SK-N-SH treated with all-trans-retinoic acid at 6 μM for 48 hours (cell line): ENCODE measurements around the gene FBH1.

ENCODE experiments used
- ARNTL ChIP-seq: fragments of 450-650 bp; formaldehyde crosslinking; IDR thresholded peaks from 2 replicates; pipeline ENCODE4 v1.5.0; 2020; ENCODE audit warnings: low read depth, mild to moderate bottlenecking, moderate library complexity, borderline replicate concordance
- CREB5 ChIP-seq: fragments of 250-450 bp; sonication (Bioruptor Pico); IDR thresholded peaks from 2 replicates; pipeline ENCODE4 v1.5.1; 2020; ENCODE audit warnings: low read depth, mild to moderate bottlenecking, moderate library complexity
- CSRNP3 ChIP-seq: fragments of 250-450 bp; sonication (Bioruptor Pico); IDR thresholded peaks from 2 replicates; pipeline ENCODE4 v1.5.1; 2021; ENCODE audit warnings: mild to moderate bottlenecking, moderate library complexity
- ESRRG ChIP-seq: fragments of 250-450 bp; sonication (Bioruptor Pico); IDR thresholded peaks from 2 replicates; pipeline ENCODE4 v1.6.1; 2021; ENCODE audit warnings: mild to moderate bottlenecking
- ISL1 ChIP-seq: fragments of 250-450 bp; sonication (Bioruptor Pico); IDR thresholded peaks from 2 replicates; pipeline ENCODE4 v2.1.2; 2022; ENCODE audit warnings: mild to moderate bottlenecking, moderate library complexity
- OSR1 ChIP-seq: fragments of 250-450 bp; sonication (Bioruptor Pico); IDR thresholded peaks from 2 replicates; pipeline ENCODE4 v1.8.0; 2022; ENCODE audit warnings: moderate library complexity, mild to moderate bottlenecking, inconsistent platforms
- PATZ1 ChIP-seq: fragments of 250-450 bp; sonication (Bioruptor Pico); IDR thresholded peaks from 2 replicates; pipeline ENCODE4 v1.8.0; 2020; ENCODE audit warnings: mild to moderate bottlenecking, moderate library complexity, borderline replicate concordance
- PPARA ChIP-seq: fragments of 250-450 bp; sonication (Bioruptor Pico); IDR thresholded peaks from 2 replicates; pipeline ENCODE4 v1.5.0; 2020; ENCODE audit warnings: mild to moderate bottlenecking, borderline replicate concordance
- RARB ChIP-seq: fragments of 250-450 bp; sonication (Bioruptor Pico); IDR thresholded peaks from 2 replicates; pipeline ENCODE4 v1.8.0; 2021; ENCODE audit warnings: mild to moderate bottlenecking, moderate library complexity
- ZC3H10 ChIP-seq: fragments of 250-450 bp; sonication (Bioruptor Pico); IDR thresholded peaks from 2 replicates; pipeline ENCODE4 v1.5.1; 2021; ENCODE audit warnings: mild to moderate bottlenecking, moderate library complexity
- ZFP3 ChIP-seq: fragments of 250-450 bp; sonication (Bioruptor Pico); IDR thresholded peaks from 2 replicates; pipeline ENCODE4 v1.5.0; 2020; ENCODE audit warnings: mild to moderate bottlenecking, moderate library complexity
- ZFP30 ChIP-seq: fragments of 450-650 bp; formaldehyde crosslinking; IDR thresholded peaks from 2 replicates; pipeline ENCODE4 v1.5.0; 2022; ENCODE audit warnings: mild to moderate bottlenecking, moderate library complexity
- ZNF8 ChIP-seq: fragments of 450-650 bp; formaldehyde crosslinking; IDR thresholded peaks from 2 replicates; pipeline ENCODE4 v1.5.0; 2020; ENCODE audit warnings: mild to moderate bottlenecking, moderate library complexity

- no peak for TF ChIP-seq OSR1 (CRISPR knock-in tag)
- no peak for TF ChIP-seq CREB5 (CRISPR knock-in tag)
- TF ChIP-seq ARNTL (CRISPR knock-in tag), result no peak
- TF ChIP-seq PATZ1, result no peak
- no peak for TF ChIP-seq ZFP3
- no peak for TF ChIP-seq ISL1 (CRISPR knock-in tag)
- no peak for TF ChIP-seq ZNF8 (CRISPR knock-in tag)
- no peak for TF ChIP-seq ZFP30 (CRISPR knock-in tag)
- TF ChIP-seq CSRNP3 (CRISPR knock-in tag), result no peak
- TF ChIP-seq PPARA, result no peak
- TF ChIP-seq ZC3H10, result no peak
- TF ChIP-seq RARB (CRISPR knock-in tag), result no peak
- no peak for TF ChIP-seq ESRRG (CRISPR knock-in tag)
Observed at GRCh38 chr10:5971315-5971832, 81.3 kb downstream of the FBH1 start.
